G401 (cell line): ENCODE results near the gene IRX6. TPM values are rescaled to one million over a fixed set of nuclear protein-coding genes. Genes with fewer than 3 reads are reported as not detected.

ENCODE experiments used
- DNase-seq: peaks from one replicate; pipeline ENCODE4 v3.0.0-alpha.2; 2015; ENCODE audit warnings: low spot score
- in situ Hi-C: cut with HindIII; loops from 2 replicates; pipeline ENCODE4 v1.10.0; 2016; ENCODE audit warnings: low sequenced_read_pairs, mixed read lengths
- total RNA-seq: library from RNA; depleted of rRNA; stranded (reverse); fragments of >200 nt; shearing (Covaris generic); gene quantifications from 2 replicates; pipeline ENCODE4 v1.2.3, GENCODE V29; 2014

The IRX6 gene
- total RNA-seq, 1 experiment from 2014 or later = not detected

- DNase-seq = no peak
- in situ Hi-C loops = no loop called here
Observed at GRCh38 chr16:55302635-55303034, 21.4 kb upstream of the IRX6 start.

DNA sequence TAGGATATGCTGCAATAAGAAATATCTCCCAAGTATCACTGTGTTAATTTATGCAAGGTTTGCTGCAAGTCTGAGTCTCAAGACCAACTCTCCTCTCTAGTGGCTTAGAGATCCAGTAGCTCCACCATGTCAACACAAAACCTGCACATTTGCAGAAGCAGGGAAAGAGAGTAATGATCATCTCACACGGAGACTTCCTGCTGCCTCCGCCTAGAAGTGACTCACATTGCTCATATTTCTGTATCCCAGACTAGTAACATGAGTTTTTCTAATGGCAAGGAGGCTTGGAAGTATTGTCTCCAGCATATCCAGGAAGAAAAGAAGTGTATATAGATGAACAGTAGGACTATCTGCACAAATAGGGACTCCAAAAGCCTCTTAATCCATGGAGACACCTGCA is 15.0 kb upstream of the IRX6 start:
- in situ Hi-C loops = no loop called here
- no peak for DNase-seq

DNA sequence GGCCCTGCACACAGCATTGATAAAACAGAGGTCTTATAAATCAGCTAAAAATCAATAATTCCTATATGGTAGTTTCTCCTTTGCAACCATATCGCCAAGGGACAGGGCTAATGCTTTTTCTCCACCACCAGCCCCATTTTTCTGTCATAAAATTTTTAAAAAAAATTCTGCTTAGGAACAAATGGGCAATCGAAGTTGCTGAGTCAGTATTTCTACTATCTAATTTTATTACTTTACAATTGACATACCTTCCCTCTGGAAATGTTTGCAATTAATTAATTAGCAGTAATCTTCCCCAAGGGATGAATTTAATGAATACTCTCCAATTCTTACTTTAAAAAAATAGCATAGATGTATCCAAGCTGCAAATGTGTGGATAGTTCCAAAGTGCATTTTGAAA is 1.7 kb upstream of the IRX6 start:
- DNase-seq = no peak
- in situ Hi-C loops = no loop called here

GRCh38 chr16:55324285-55325079 is 479 bp downstream of the IRX6 start:
- no peak for DNase-seq
- in situ Hi-C loops = no loop called here

- in situ Hi-C loops = no loop called here
- no peak for DNase-seq
Observed at GRCh38 chr16:55325080-55325447, 1.1 kb downstream of the IRX6 start.

GRCh38 chr16:55325458-55326109 is 1.6 kb downstream of the IRX6 start:
- DNase-seq = no peak
- in situ Hi-C loops = no loop called here

DNA sequence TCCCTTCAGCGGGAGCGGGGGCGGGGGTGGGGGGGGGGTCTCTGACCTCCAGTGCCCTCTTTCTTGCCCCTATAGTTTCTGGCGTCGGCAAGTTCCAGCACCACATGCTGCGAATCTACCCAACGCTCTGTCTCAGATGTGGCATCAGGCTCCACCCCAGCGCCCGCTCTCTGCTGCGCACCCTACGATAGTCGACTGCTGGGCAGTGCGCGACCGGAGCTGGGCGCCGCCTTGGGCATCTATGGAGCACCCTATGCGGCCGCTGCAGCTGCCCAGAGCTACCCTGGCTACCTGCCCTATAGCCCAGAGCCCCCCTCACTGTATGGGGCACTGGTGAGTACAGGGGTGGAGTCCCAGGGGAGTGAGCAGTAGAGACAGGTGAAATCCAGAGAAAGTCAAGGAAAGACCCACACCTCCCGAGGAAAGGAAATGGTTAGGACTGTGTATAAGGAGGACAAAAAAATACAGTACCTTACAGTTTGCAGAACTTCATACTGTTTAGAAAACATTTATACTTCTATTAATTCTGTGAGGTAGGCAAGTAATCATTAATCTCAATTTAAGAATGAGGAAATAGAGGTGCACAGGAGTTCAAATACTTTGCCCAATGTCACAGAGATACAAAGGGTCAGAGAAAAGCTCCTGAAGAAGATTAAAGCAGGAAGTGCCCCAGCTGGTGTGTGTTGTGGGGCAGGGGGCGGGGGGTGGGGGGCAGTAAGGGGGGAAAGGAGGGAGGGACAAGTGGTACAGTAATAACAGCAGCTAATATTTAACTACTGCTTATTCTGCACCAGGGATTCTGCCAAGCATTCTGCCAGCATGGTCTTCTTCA is 2.5 kb downstream of the IRX6 start:
- no peak for DNase-seq
- in situ Hi-C loops = no loop called here

- in situ Hi-C loops = no loop called here
- DNase-seq = no peak
Observed at GRCh38 chr16:55328611-55329569, 4.9 kb downstream of the IRX6 start.

- in situ Hi-C loops = no loop called here
- no peak for DNase-seq
Observed at GRCh38 chr16:55329791-55330428, 5.9 kb downstream of the IRX6 start.

- no peak for DNase-seq
- in situ Hi-C loops = no loop called here
Observed at GRCh38 chr16:55330781-55331647, 7.0 kb downstream of the IRX6 start.

- in situ Hi-C loops = no loop called here
- DNase-seq = no peak
Observed at GRCh38 chr16:55331648-55332185, 7.7 kb downstream of the IRX6 start.

- DNase-seq = no peak
- in situ Hi-C loops = no loop called here
Observed at GRCh38 chr16:55333684-55334083, 9.7 kb downstream of the IRX6 start.

GRCh38 chr16:55338646-55339045 is 14.6 kb downstream of the IRX6 start:
- DNase-seq = no peak
- in situ Hi-C loops = no loop called here

GRCh38 chr16:55340445-55340844 is 16.4 kb downstream of the IRX6 start:
- in situ Hi-C loops = no loop called here
- no peak for DNase-seq

- in situ Hi-C loops = no loop called here
- DNase-seq = no peak
Observed at GRCh38 chr16:55341681-55342080, 17.7 kb downstream of the IRX6 start.

GRCh38 chr16:55346475-55346874 is 22.5 kb downstream of the IRX6 start:
- DNase-seq = no peak
- in situ Hi-C loops = no loop called here

- DNase-seq = no peak
- in situ Hi-C loops = no loop called here
Observed at GRCh38 chr16:55349867-55350266, 25.9 kb downstream of the IRX6 start.
